HCT116 (cell line): ENCODE measurements around the gene KCNMB2. TPM values are rescaled to one million over a fixed set of nuclear protein-coding genes. Genes with fewer than 3 reads are reported as not detected.

ENCODE experiments used
- ATAC-seq: fragments of 200-7000 bp; cut with Tn5 transposase; 2 replicates; pipeline ENCODE4 v1.9.1; 2020; ENCODE audit warnings: mild to moderate bottlenecking, moderate library complexity
- BruUV-seq: library from RNA; stranded (reverse); fragments of 400-500 nt; replicated peaks from 2 replicates; lab custom pipeline; 2021; lab: Mats Ljungman, UMichigan
- CTCF ChIA-PET: fragments of 300-600 bp; sonication (Branson Sonifier 250); formaldehyde crosslinking; loops from one replicate; lab custom pipeline; 2021; ENCODE audit warnings: antibody characterized with exemption; lab: Charles Lee
- POLR2A ChIA-PET: fragments of 300-600, 350-600 bp; sonication (Branson Sonifier 250); formaldehyde crosslinking; loops from one replicate; lab custom pipeline; 2021; ENCODE audit warnings: antibody characterized with exemption; lab: Charles Lee
- RAD21 ChIA-PET, 2 experiments: fragments of 300-600 bp; sonication (Branson Sonifier 250); formaldehyde crosslinking; loops; one replicate each; lab custom pipeline; 2023; ENCODE audit warnings: low total read pairs in 2 of 2; ENCODE audit not compliant: uncharacterized antibody in 2 of 2, unreplicated experiment in 2 of 2, low non-redundant PET in 1 of 2; lab: Charles Lee
- DNase-seq: peaks from one replicate; pipeline ENCODE4 v3.0.0-alpha.2; 2010; ENCODE audit warnings: low read depth, low spot score
- H2AFZ ChIP-seq: fragments of 200-600 bp; shearing (Covaris generic), sonication (generic); 2 replicates; pipeline ENCODE4 v1.6.1; 2017; ENCODE audit warnings: low read depth, mixed run types, mixed read lengths, antibody characterized with exemption, low read length; ENCODE audit not compliant: poor library complexity, severe bottlenecking
- H3K27ac ChIP-seq: 2 replicates; pipeline ENCODE4 v1.5.1; 2012; ENCODE audit warnings: low read depth, low read length
- H3K27me3 ChIP-seq: fragments of 200-600 bp; sonication (generic); 2 replicates; pipeline ENCODE4 v1.6.1; 2016; ENCODE audit warnings: mixed run types, low read length, mixed read lengths; ENCODE audit not compliant: insufficient read depth
- H3K36me3 ChIP-seq, 2 experiments: fragments of 200-500 bp in 1 of 2; fragments of 200-600 bp in 1 of 2; sonication (Bioruptor generic) in 1 of 2; sonication (generic) in 1 of 2; 2 replicates each; pipeline versions ENCODE4 v1.5.1 to v1.6.1; 2014 to 2016; ENCODE audit warnings: low read length in 2 of 2, inconsistent platforms in 1 of 2, mixed read lengths in 1 of 2, mixed run types in 1 of 2; ENCODE audit not compliant: insufficient read depth in 2 of 2, control insufficient read depth in 1 of 2
- H3K4me1 ChIP-seq, 2 experiments: fragments of 200-600 bp in 1 of 2; sonication (generic) in 1 of 2; 2 replicates each; pipeline versions ENCODE4 v1.5.1 to v1.6.1; 2012 to 2017; ENCODE audit warnings: low read length in 2 of 2, inconsistent platforms in 1 of 2, mild to moderate bottlenecking in 1 of 2, mixed read lengths in 1 of 2, mixed run types in 1 of 2, moderate library complexity in 1 of 2; ENCODE audit not compliant: insufficient read depth in 2 of 2, control insufficient read depth in 1 of 2
- H3K4me2 ChIP-seq: fragments of 200-600 bp; sonication (generic); 2 replicates; pipeline ENCODE4 v1.6.1; 2017; ENCODE audit warnings: mixed run types, low read length, mixed read lengths
- H3K4me3 ChIP-seq, 2 experiments: fragments of 200-600 bp in 1 of 2; sonication (generic) in 1 of 2; replicated peaks in 1 of 2; 2 replicates each; pipeline ENCODE4 v1.5.1; 2011 to 2016; ENCODE audit warnings: low read length in 2 of 2, control low read depth in 1 of 2, low read depth in 1 of 2, mild to moderate bottlenecking in 1 of 2, mixed read lengths in 1 of 2, mixed run types in 1 of 2
- H3K79me2 ChIP-seq: fragments of 200-600 bp; sonication (generic); 2 replicates; pipeline ENCODE4 v1.6.1; 2017; ENCODE audit warnings: mild to moderate bottlenecking, mixed run types, low read length, moderate library complexity, mixed read lengths; ENCODE audit not compliant: insufficient read depth
- H3K9ac ChIP-seq: fragments of 200-600 bp; sonication (generic); 2 replicates; pipeline ENCODE4 v1.6.1; 2016; ENCODE audit warnings: low read length, mixed read lengths
- H3K9me2 ChIP-seq: fragments of 200-600 bp; sonication (generic), shearing (Covaris generic); 2 replicates; pipeline ENCODE4 v1.6.1; 2017; ENCODE audit warnings: mixed run types, mild to moderate bottlenecking, moderate library complexity; ENCODE audit not compliant: insufficient read depth
- H3K9me3 ChIP-seq, 2 experiments: fragments of 200-500 bp in 1 of 2; fragments of 200-600 bp in 1 of 2; sonication (Bioruptor generic) in 1 of 2; sonication (generic) in 1 of 2; 2 replicates each; pipeline ENCODE4 v1.6.1; 2014 to 2017; ENCODE audit warnings: low read length in 2 of 2, mixed read lengths in 2 of 2, inconsistent platforms in 1 of 2, low read depth in 1 of 2, mild to moderate bottlenecking in 1 of 2, mixed run types in 1 of 2, moderate library complexity in 1 of 2; ENCODE audit not compliant: control insufficient read depth in 1 of 2, insufficient read depth in 1 of 2
- H4K20me1 ChIP-seq: fragments of 200-600 bp; sonication (generic), shearing (Covaris generic); 2 replicates; pipeline ENCODE4 v1.6.1; 2017; ENCODE audit warnings: mixed run types, mild to moderate bottlenecking, moderate library complexity; ENCODE audit not compliant: insufficient read depth
- CBX3 ChIP-seq: IDR thresholded peaks from 2 replicates; pipeline ENCODE4 v1.6.1; 2012; ENCODE audit warnings: low read depth
- FOSL1 ChIP-seq: IDR thresholded peaks from 2 replicates; pipeline ENCODE4 v1.6.1; 2012; ENCODE audit warnings: low read depth
- JUND ChIP-seq: IDR thresholded peaks from 2 replicates; pipeline ENCODE4 v1.6.1; 2012
- POLR2A ChIP-seq: IDR thresholded peaks from 2 replicates; pipeline ENCODE4 v1.7.0; 2011; ENCODE audit warnings: borderline replicate concordance; ENCODE audit not compliant: insufficient read depth, insufficient read length; ENCODE audit errors: extremely low read depth
- REST ChIP-seq: IDR thresholded peaks from 2 replicates; pipeline ENCODE4 v1.6.1; 2012; ENCODE audit warnings: low read depth
- SIN3A ChIP-seq: IDR thresholded peaks from 2 replicates; pipeline ENCODE4 v1.6.1; 2012; ENCODE audit warnings: low read depth
- ZBTB33 ChIP-seq: IDR thresholded peaks from 2 replicates; pipeline ENCODE4 v1.6.1; 2011; ENCODE audit warnings: mild to moderate bottlenecking, low read length, moderate library complexity; ENCODE audit not compliant: insufficient replicate concordance; ENCODE audit errors: extremely low read depth
- ZFX ChIP-seq: fragments of 450-650 bp; IDR thresholded peaks from 2 replicates; pipeline ENCODE4 v1.6.1; 2017
- intact Hi-C: fragments of 100-400 bp; cut with micrococcal nuclease; formaldehyde crosslinking; loops from 2 replicates; pipeline ENCODE4 v1.10.0; 2022
- total RNA-seq: library from RNA; stranded (reverse); gene quantifications from one replicate; pipeline ENCODE4 v1.2.1, GENCODE V29; 2021; ENCODE audit not compliant: unreplicated experiment
- TF ChIP-seq, protein P1 (sequence below): IDR thresholded peaks from 2 replicates; pipeline ENCODE4 v1.6.1; 2012

The KCNMB2 gene
- total RNA-seq, 1 experiment from 2014 or later: not detected

DNA sequence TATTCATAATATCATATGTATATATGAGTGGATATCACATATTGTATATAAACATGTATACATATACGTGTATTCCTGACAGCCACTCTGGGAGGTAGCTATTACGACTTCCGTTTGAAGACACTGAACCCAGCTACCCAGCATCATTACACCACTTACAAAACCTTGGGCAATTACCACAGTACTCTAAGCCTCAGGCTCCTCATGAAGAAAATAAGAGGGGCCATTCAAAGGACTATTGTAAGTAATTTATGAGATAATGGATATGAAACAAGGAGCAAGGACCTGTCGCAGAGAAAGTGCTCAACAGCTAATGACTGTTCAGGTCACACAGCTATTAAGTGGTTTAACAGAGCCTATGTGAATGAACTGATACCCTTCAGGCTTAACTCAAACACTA, 52.4 kb downstream of the KCNMB2 start (continued):
- TF ChIP-seq REST (no peak), POLR2A (no peak), CBX3 (no peak), JUND (no peak), ZBTB33 (no peak), SIN3A (no peak)

GRCh38 chr3:178593786-178594185, 57.5 kb downstream of the KCNMB2 start:
- Histone ChIP-seq H4K20me1 (no peaks in the 10 kb centered on the region), H3K36me3 (no peaks in the 10 kb centered on the region), H3K27ac (no peak overlapping the region), H3K27me3 (no peaks in the 10 kb centered on the region), H3K4me2 (no peak overlapping the region), H3K9me3 (no peaks in the 10 kb centered on the region), H3K4me1 (no peaks in the 10 kb centered on the region), H3K9ac (no peak overlapping the region), H3K4me3 (no peak overlapping the region), H3K9me2 (no peaks in the 10 kb centered on the region; the same call in 1 of the 2 replicates), H2AFZ (no peak overlapping the region), H3K79me2 (no peaks in the 10 kb centered on the region)
- ATAC-seq (no peak), DNase-seq (no peak)
- ChIA-PET CTCF (no interaction called here), RAD21 (no interaction called here), POLR2A (no interaction called here)
- BruUV-seq: no TSS peak
- intact Hi-C loops: no loop called here
- TF ChIP-seq, protein P1, sequence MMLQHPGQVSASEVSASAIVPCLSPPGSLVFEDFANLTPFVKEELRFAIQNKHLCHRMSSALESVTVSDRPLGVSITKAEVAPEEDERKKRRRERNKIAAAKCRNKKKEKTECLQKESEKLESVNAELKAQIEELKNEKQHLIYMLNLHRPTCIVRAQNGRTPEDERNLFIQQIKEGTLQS: no peak
- TF ChIP-seq ZFX (no peak), FOSL1 (no peak)
